ENCODE data around the gene AATK. TPM values are rescaled to one million over a fixed set of nuclear protein-coding genes. Genes with fewer than 3 reads are reported as not detected.

The AATK gene
- total and polyA plus RNA-seq, 11 donors = 1.3 to 12.0 (median 9.3) TPM

- no peak for DNase-seq
- H3K4me3 ChIP-seq = no peak overlapping the region
- no peaks in the 10 kb centered on the region for H3K9me3 ChIP-seq
- TF ChIP-seq CTCF (IDR thresholded peaks at IDR 0.05) (no peak), POLR2A (IDR thresholded peaks at IDR 0.05) (no peak)
- H3K36me3 ChIP-seq = no peaks in the 10 kb centered on the region
- WGBS, 4 donors = 84 to 97% (median 88%) methylated on average over 10 to 14 of the region's 14 CpGs
- H3K27me3 ChIP-seq = no peaks in the 10 kb centered on the region
- H3K27ac ChIP-seq = no peak overlapping the region
- peaks cover 0 to 10% (median 4%) of the 10 kb centered on the region in 12 donors for H3K4me1 ChIP-seq
- intact Hi-C loops (cut with DNase I) = loop anchor here in 3 of 10 donors (5.0 kb wide), 5 partner anchors 58 to 458 kb away; no protein-coding TSS in a partner anchor
- no peak for ATAC-seq
Observed at GRCh38 chr17:81144423-81144781, 21.6 kb downstream of the AATK start.

- intact Hi-C loops (cut with DNase I) = loop anchor here in 9 of 10 donors (2.0 to 5.0 kb wide), 7 partner anchors 57 to 458 kb away; no protein-coding TSS in a partner anchor
- ATAC-seq (no peak), DNase-seq (no peak)
- H3K27me3 ChIP-seq = no peaks in the 10 kb centered on the region
- WGBS, 4 donors = 86 to 90% (median 89%) methylated on average over 9 to 17 of the region's 17 CpGs
- H3K27ac ChIP-seq = no peak overlapping the region
- H3K4me3 ChIP-seq = no peak overlapping the region
- no peaks in the 10 kb centered on the region for H3K9me3 ChIP-seq
- H3K36me3 ChIP-seq = no peaks in the 10 kb centered on the region
- TF ChIP-seq CTCF (IDR thresholded peaks at IDR 0.05) = no peak
- no peak for TF ChIP-seq POLR2A (IDR thresholded peaks at IDR 0.05)
- H3K4me1 ChIP-seq = peaks cover 0 to 9% (median 4%) of the 10 kb centered on the region in 12 donors
Observed at GRCh38 chr17:81143717-81144422, 22.2 kb downstream of the AATK start.

- H3K27me3 ChIP-seq = no peaks in the 10 kb centered on the region
- no peaks in the 10 kb centered on the region for H3K36me3 ChIP-seq
- no peak for TF ChIP-seq POLR2A (IDR thresholded peaks at IDR 0.05)
- TF ChIP-seq CTCF (IDR thresholded peaks at IDR 0.05) = no peak
- intact Hi-C loops (cut with DNase I) = loop anchor here in 9 of 10 donors (2.0 to 5.0 kb wide), 7 partner anchors 58 to 459 kb away; no protein-coding TSS in a partner anchor
- ATAC-seq (peak in 3 of 4 donors; percentile 4 to 16 (median 11)), DNase-seq (no peak)
- H3K9me3 ChIP-seq = no peaks in the 10 kb centered on the region
- no peak overlapping the region for H3K27ac ChIP-seq
- WGBS, 4 donors = 64 to 93% (median 74%) methylated on average over 3 to 11 of the region's 11 CpGs
- H3K4me3 ChIP-seq = no peak overlapping the region
- peaks cover 0 to 9% (median 4%) of the 10 kb centered on the region in 12 donors for H3K4me1 ChIP-seq
Observed at GRCh38 chr17:81143200-81143527, 22.9 kb downstream of the AATK start.

- DNase-seq = peak; percentile 71 to 88 (median 81)
- no peaks in the 10 kb centered on the region for H3K27me3 ChIP-seq
- peaks cover 0 to 9% (median 4%) of the 10 kb centered on the region in 12 donors for H3K4me1 ChIP-seq
- ATAC-seq = peak; percentile 90 to 97 (median 94)
- no peaks in the 10 kb centered on the region for H3K36me3 ChIP-seq
- peak; percentile 57 to 82 (median 70) for TF ChIP-seq CTCF (IDR thresholded peaks at IDR 0.05)
- no peak for TF ChIP-seq POLR2A (IDR thresholded peaks at IDR 0.05)
- H3K27ac ChIP-seq = no peak overlapping the region
- H3K4me3 ChIP-seq = no peak overlapping the region
- WGBS, 4 donors = 35 to 68% (median 51%) methylated on average over 12 to 25 of the region's 25 CpGs
- intact Hi-C loops (cut with DNase I) = loop anchor here (1.0 to 5.0 kb wide), 10 partner anchors 58 to 460 kb away; no protein-coding TSS in a partner anchor
- H3K9me3 ChIP-seq = no peaks in the 10 kb centered on the region
Observed at GRCh38 chr17:81142301-81143199, 23.5 kb downstream of the AATK start.
